Activated CD8-positive, alpha-beta T cell treated with anti-CD3 and anti-CD28 coated beads for 36 hours (primary cell): ENCODE measurements around the gene NBDY. TPM values are rescaled to one million over a fixed set of nuclear protein-coding genes. Genes with fewer than 3 reads are reported as not detected.
"Not testable (repeated sequence)": the region's sequence is repeated elsewhere in the genome, so short reads cannot be mapped to it uniquely, and the experiment has no call there.

Experiments
- ATAC-seq: fragments of 200-7000 bp; cut with Tn5 transposase; one replicate; pipeline ENCODE4 v1.10.0; 2021; ENCODE audit warnings: mild to moderate bottlenecking, moderate library complexity
- CTCF ChIA-PET: fragments of 350-600 bp; sonication (Branson Sonifier 250); formaldehyde crosslinking; loops from one replicate; lab custom pipeline; 2021; ENCODE audit warnings: antibody characterized with exemption; lab: Charles Lee
- POLR2A ChIA-PET: fragments of 350-600 bp; sonication (Branson Sonifier 250); formaldehyde crosslinking; loops from one replicate; lab custom pipeline; 2021; ENCODE audit warnings: antibody characterized with exemption; lab: Charles Lee
- DNase-seq: peaks from one replicate; pipeline ENCODE4 v3.0.0-alpha.2; 2020
- H3K27ac Mint-ChIP-seq: one replicate; pipeline ENCODE4 v1.8.0; 2021; ENCODE audit warnings: mild to moderate bottlenecking, mixed read lengths
- H3K27me3 Mint-ChIP-seq: one replicate; pipeline ENCODE4 v1.8.0; 2021; ENCODE audit warnings: mixed read lengths
- H3K36me3 Mint-ChIP-seq: one replicate; pipeline ENCODE4 v1.8.0; 2021; ENCODE audit warnings: low read depth, mixed read lengths
- H3K4me1 Mint-ChIP-seq: one replicate; pipeline ENCODE4 v1.8.0; 2021; ENCODE audit warnings: low read depth, mixed read lengths
- H3K4me3 Mint-ChIP-seq: one replicate; pipeline ENCODE4 v1.8.0; 2021; ENCODE audit warnings: mild to moderate bottlenecking, moderate library complexity, mixed read lengths
- H3K9me3 Mint-ChIP-seq: one replicate; pipeline ENCODE4 v1.8.0; 2021; ENCODE audit warnings: mixed read lengths
- intact Hi-C: fragments of 100-400 bp; cut with micrococcal nuclease; formaldehyde crosslinking; loops from one replicate; pipeline ENCODE4 v1.10.0; 2022
- total RNA-seq, 2 experiments: library from RNA; stranded (reverse); gene quantifications; one replicate each; pipeline ENCODE4 v1.2.3, GENCODE V29; 2021
- TF ChIP-seq, protein P1 (sequence below): fragments of 200-600 bp; IDR thresholded peaks from one replicate; pipeline ENCODE4 v1.8.0; 2022; ENCODE audit warnings: antibody characterized with exemption, mild to moderate bottlenecking

Gene NBDY
- total RNA-seq, 2 experiments from 2014 or later, result 31.6 to 36.8 TPM

DNA sequence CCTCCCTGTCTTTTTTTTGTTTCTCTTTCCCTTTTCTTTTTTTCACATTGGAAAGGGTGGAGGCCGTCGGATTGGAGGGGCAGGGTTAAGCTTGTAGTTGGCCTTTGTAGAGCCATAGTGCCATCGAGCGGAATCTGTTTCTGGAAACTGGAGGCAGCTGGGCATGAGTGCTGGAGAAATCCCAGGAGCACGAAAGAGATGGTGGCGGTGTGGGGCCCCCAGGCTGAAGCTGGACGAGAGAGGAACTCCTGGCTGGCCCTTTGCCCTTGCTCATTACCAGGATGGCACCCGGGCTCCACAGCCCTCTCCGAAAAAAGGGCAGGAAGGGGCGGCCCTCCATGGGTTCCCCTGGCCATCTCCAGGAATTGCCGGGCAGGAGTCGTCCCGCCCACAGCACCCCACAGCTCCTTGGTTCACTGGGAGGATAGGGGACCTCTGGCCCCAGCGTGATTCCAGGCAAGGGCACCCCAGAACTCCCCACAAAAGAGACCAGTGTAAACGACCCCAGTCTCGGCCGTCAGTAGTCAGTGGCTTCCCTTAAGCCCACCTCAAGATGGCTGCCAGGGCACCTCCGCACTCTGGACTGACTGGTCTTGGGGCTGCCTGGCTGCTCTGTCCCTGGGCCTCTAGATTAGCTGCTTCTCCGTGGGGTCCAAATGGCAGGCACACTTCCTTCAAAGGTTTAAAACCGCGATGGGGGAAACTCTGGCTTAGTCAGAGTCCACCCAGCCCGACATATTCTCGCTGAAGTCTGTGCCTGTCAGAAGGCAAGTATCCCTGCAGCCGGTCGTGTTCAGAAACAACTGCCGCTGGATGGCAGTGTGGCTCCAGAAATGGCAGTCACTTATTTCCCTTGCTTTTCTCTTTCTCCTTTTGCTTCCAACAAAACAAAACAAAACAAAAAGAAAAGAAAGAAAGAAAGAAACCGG lies 74.1 kb downstream of the NBDY start:
- Mint-ChIP-seq H3K27ac (no peak overlapping the region), H3K36me3 (peaks cover 6% of the 10 kb centered on the region), H3K4me1 (peaks cover 38% of the 10 kb centered on the region), H3K4me3 (no peak overlapping the region), H3K27me3 (no peaks in the 10 kb centered on the region), H3K9me3 (no peaks in the 10 kb centered on the region)
- intact Hi-C loops, result loop anchor here (10.0 kb wide), 1 partner anchor 172 kb away; no protein-coding TSS in a partner anchor
- ChIA-PET POLR2A (no interaction called here), CTCF (interaction anchor here (0.7 to 1.5 kb wide), 3 partner anchors 15 to 176 kb away, joined by 3 to 6 read pairs (median 3); no protein-coding TSS in a partner anchor)
- TF ChIP-seq, protein P1, sequence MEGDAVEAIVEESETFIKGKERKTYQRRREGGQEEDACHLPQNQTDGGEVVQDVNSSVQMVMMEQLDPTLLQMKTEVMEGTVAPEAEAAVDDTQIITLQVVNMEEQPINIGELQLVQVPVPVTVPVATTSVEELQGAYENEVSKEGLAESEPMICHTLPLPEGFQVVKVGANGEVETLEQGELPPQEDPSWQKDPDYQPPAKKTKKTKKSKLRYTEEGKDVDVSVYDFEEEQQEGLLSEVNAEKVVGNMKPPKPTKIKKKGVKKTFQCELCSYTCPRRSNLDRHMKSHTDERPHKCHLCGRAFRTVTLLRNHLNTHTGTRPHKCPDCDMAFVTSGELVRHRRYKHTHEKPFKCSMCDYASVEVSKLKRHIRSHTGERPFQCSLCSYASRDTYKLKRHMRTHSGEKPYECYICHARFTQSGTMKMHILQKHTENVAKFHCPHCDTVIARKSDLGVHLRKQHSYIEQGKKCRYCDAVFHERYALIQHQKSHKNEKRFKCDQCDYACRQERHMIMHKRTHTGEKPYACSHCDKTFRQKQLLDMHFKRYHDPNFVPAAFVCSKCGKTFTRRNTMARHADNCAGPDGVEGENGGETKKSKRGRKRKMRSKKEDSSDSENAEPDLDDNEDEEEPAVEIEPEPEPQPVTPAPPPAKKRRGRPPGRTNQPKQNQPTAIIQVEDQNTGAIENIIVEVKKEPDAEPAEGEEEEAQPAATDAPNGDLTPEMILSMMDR, result no peak
- peak; percentile 31 for ATAC-seq
- DNase-seq, result peak; percentile 64

DNA sequence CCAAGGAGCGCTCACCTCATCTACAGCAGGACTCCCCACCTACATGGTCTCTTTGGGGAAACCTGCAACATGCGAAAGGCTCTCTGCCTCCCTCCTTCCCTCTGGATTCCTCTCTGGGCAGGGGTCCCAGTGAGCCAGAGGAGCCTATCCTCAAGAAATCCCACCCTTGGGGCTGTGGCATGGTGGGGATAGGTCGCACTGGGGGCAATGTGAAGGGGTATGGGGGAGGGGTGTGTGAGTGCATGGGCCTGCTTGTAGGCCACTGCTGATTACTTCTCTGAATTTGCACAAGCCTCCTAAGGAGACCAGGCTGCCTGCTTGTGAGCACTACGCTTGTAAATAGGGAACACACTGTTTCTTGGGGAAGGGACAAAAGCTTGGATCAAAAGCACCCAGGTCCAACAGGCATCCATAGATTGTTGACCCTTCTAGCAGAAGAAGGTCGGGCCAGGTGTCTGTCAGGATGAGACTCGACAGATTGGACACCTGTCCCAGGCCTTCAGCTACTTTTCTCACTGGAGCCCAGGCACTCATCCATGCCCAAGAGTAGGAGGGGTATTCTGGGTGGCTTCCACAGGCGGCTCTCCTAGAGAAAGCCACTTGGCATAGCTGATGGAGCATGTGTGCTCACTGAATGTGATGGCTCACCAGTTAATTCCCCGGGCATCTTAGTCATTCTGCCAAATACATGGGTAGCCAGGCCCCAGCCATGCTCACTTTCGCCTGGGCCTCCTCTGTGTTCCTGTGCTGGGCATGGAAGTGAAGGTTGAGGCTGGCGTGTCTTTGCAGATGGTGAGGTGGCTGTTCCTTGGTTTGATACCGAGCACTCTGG lies 75.0 kb downstream of the NBDY start:
- H3K36me3 Mint-ChIP-seq, result peaks cover 13% of the 10 kb centered on the region
- H3K9me3 Mint-ChIP-seq, result no peaks in the 10 kb centered on the region
- H3K27ac Mint-ChIP-seq, result no peak overlapping the region
- intact Hi-C loops, result loop anchor here (10.0 kb wide), 1 partner anchor 171 kb away; no protein-coding TSS in a partner anchor
- DNase-seq (no peak), ATAC-seq (no peak)
- H3K4me1 Mint-ChIP-seq, result peaks cover 39% of the 10 kb centered on the region
- CTCF ChIA-PET, result no interaction called here
- TF ChIP-seq, protein P1, result no peak
- no peak overlapping the region for H3K4me3 Mint-ChIP-seq
- H3K27me3 Mint-ChIP-seq, result no peaks in the 10 kb centered on the region
- POLR2A ChIA-PET, result no interaction called here

DNA sequence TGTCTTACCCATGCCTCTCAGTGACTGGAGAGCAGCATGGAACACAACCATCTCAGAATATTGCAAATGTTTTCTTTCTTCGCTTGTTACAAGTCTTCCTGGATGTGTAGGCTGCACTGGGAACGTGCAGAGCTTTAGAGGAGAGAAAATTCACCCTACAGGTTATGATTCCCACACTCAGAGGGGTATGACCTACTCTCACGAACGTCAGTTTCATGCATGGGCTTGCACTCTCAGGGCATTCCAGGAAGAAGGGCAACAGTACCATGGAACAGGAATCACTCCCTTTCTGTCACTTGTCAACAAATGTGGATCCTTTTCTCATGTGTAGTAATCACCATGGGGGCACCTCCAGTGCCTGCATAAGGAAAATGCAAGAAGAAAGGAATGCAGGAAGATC lies 75.8 kb downstream of the NBDY start:
- intact Hi-C loops, result loop anchor here (10.0 kb wide), 1 partner anchor 170 kb away; no protein-coding TSS in a partner anchor
- no peak for DNase-seq
- H3K27ac Mint-ChIP-seq, result no peak overlapping the region
- H3K36me3 Mint-ChIP-seq, result peaks cover 14% of the 10 kb centered on the region
- ATAC-seq, result no peak
- H3K27me3 Mint-ChIP-seq, result no peaks in the 10 kb centered on the region
- ChIA-PET POLR2A (no interaction called here), CTCF (no interaction called here)
- TF ChIP-seq, protein P1, result no peak
- peaks cover 34% of the 10 kb centered on the region for H3K4me1 Mint-ChIP-seq
- H3K4me3 Mint-ChIP-seq, result no peak overlapping the region
- no peaks in the 10 kb centered on the region for H3K9me3 Mint-ChIP-seq

DNA sequence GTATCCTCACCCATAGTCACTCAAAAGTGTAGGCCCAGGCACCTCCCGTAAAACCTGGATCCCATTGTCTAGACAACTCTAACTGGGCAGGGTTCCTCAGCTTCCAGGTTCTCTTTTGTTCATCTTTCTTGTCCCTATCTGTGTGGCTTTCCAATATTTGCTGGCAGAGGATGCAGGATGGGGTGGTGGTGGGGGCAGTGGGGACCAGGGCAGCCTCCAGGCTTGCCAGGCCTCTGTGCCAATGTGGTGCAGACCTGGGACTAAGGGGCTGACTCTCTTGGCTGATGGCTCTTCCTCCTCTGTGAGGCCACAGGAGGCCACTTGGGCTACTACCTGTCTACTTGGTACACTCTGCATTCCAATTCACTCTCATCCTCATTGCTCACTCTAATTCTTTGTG lies 76.4 kb downstream of the NBDY start:
- Mint-ChIP-seq H3K9me3 (no peaks in the 10 kb centered on the region), H3K4me3 (no peak overlapping the region), H3K27me3 (no peaks in the 10 kb centered on the region), H3K27ac (no peak overlapping the region), H3K4me1 (peaks cover 32% of the 10 kb centered on the region), H3K36me3 (peaks cover 13% of the 10 kb centered on the region)
- no peak for DNase-seq
- no peak for ATAC-seq
- TF ChIP-seq, protein P1, result no peak
- intact Hi-C loops, result loop anchor here (10.0 kb wide), 1 partner anchor 169 kb away; no protein-coding TSS in a partner anchor
- ChIA-PET CTCF (no interaction called here), POLR2A (no interaction called here)

DNA sequence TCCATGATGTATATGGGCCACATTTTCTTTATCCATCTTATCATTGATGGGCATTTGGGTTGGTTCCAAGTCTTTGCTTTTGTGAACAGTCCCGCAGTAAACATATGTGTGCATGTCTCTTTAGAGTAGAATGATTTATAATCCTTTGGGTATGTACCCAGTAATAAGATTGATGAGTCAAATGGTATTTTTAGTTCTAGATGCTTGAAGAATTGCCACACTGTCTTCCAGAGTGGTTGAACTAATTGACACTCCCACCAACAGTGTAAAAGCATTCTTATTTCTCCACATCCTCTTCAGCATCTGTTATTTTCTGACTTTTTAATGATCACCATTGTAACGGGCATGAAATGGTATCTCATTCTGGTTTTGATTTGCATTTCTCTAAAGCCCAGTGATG lies 77.1 kb downstream of the NBDY start:
- H3K4me3 Mint-ChIP-seq, POLR2A ChIA-PET, DNase-seq, ATAC-seq, H3K9me3 Mint-ChIP-seq, H3K27ac Mint-ChIP-seq, H3K27me3 Mint-ChIP-seq: not testable (repeated sequence)
- CTCF ChIA-PET, result interaction anchor here (1.4 kb wide), 1 partner anchor 172 kb away, joined by 3 read pairs; no protein-coding TSS in a partner anchor
- intact Hi-C loops, result loop anchor here (10.0 kb wide), 1 partner anchor 169 kb away; no protein-coding TSS in a partner anchor
- Mint-ChIP-seq H3K4me1 (peaks cover 30% of the 10 kb centered on the region), H3K36me3 (peaks cover 13% of the 10 kb centered on the region)
